Measurements from ENCODE around the gene TSNAXIP1.
"Not testable (repeated sequence)": the region's sequence is repeated elsewhere in the genome, so short reads cannot be mapped to it uniquely, and the experiment has no call there.

TSNAXIP1 gene

GRCh38 chr16:67862623-67863583 is 56.2 kb downstream of the TSNAXIP1 start:
- no peak for DNase-seq

DNA sequence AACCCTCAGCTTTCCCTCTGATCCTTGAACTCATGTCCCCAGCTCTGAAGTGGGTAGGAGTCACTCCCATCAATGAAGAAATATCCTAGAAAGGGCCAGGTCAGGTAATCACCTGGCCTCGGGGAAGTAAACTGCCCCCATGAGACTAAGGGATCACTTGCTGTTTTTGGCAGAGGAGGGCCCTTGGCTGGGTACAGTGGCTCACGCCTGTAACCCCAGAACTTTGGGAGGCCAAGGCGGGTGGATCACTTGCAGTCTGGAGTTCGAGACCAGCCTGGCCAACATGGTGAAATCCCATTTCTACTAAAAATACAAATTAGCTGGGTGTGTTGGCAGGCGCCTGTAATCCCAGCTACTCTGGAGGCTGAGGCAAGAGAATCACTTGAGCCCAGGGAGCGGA is 57.4 kb downstream of the TSNAXIP1 start:
- not testable (repeated sequence) for DNase-seq

DNA sequence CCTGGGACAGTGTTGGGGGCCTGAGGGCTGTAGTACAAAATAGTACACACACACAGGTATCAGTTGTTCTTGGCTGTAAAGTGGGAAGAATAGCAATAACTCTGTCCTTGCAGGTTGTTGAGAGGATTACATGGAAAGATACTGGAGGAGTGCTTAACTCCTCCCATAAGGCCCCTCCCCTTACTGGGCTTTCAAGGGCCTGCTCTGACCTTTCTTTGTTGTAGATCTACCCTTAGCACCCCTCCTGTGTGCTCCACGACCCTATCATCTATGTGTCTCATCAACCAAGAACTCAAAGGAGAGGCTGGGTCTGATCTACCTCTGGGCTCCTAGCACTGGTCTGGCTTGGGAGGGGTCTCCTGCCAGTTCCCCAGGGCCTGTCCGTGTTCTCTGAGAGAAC is 57.9 kb downstream of the TSNAXIP1 start:
- no peak for DNase-seq

GRCh38 chr16:67865318-67865717 is 58.6 kb downstream of the TSNAXIP1 start:
- peak; percentile 13 for DNase-seq

- no peak for DNase-seq
Observed at GRCh38 chr16:67868290-67868689, 61.6 kb downstream of the TSNAXIP1 start.

DNA sequence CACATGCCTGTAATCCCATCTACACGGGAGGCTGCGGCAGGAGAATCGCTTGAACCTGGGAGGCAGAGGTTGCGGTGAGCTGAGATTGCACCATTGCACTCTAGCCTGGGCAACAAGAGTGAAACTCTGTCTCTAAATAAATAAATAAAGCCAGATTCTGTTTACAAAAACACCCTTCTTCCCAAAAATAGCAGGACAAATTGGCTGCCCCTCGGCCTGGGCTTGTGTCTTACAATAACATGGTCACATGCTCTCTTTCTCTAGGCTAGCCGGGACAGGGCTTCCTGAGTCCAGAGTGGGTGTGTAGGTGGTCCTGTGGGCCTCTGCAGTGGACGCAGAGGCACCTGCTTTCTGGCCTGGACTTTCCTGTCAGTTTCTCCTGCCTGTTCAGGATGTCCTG is 63.0 kb downstream of the TSNAXIP1 start:
- DNase-seq, result no peak

GRCh38 chr16:67871256-67871655 is 64.6 kb downstream of the TSNAXIP1 start:
- no peak for DNase-seq

GRCh38 chr16:67872131-67872630 is 65.5 kb downstream of the TSNAXIP1 start:
- DNase-seq, result no peak

DNA sequence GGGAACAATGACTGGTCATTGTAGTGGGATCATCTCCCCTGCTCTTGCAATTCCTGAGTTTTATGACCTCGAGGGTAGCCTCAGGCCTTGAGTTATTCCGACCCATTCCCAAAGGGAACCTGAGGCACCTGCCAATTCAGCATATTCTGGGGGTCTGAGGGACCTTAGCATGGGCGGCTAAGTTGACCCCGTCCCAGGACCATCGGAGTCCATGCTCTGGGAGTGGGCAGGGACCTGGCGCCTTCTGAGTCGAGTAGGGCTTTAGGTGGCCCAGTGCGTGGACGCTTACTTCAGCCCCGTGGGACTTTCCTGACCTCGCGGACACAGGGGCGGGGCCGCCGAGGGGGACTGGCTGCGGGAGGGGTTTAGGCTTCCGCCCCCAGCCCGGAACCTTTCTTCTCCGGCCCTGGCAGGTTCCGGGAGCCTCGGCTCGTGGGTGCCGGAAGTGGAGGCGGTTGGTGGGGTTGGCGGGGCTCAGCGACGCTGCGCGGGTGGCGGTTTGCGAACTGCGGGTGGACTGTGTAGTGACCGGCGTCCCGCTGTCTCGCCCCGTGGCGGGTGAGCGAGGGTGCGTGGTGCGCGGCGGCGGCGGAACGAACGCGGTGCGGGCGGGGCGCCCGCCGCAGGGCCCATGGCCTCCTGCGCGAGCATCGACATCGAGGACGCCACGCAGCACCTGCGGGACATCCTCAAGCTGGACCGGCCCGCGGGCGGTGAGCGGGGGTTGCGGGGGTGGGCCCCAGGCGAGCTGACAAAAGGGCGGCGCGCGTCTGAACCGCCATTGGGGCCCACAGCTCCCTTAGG is 66.1 kb downstream of the TSNAXIP1 start, which contains the start of gene EDC4:
Gene EDC4, plus strand, starts transcription at position 422 of the 804 bp plus-strand sequence. Its CDS starts 210 bp downstream, at position 632.
- DNase-seq, result peak; percentile 55

GRCh38 chr16:67873435-67874370 is 67.0 kb downstream of the TSNAXIP1 start:
- peak; percentile 24 for DNase-seq

DNA sequence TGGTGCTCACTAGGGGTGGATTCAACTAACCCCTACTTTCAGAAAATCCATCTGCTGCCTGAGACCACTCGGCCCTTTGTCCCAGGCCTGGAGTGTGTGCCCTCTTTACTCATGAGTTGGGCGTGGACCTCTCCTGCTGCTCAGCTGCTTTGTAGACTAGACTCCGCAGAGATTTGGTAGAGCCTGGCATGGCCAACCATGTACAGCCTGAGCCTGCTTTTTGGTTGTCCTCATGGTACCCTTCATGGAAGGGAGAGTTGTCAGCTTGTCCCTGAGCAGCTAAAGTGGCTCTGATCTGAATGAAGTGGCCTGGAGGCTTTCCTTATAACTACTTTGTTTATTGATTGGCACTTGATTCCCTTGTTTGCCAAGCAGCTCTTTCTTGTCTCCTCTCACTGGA is 67.7 kb downstream of the TSNAXIP1 start:
- DNase-seq, result no peak

GRCh38 chr16:67877064-67877463 is 70.4 kb downstream of the TSNAXIP1 start:
- DNase-seq, result no peak
